Panc1 (cell line): ENCODE measurements around the gene RBM6.

Experiments
- POLR2AphosphoS5 ChIP-seq: IDR thresholded peaks from 2 replicates; pipeline ENCODE4 v1.6.1; 2012; ENCODE audit warnings: mild to moderate bottlenecking, low read depth, low read length, moderate library complexity
- SIN3A ChIP-seq: IDR thresholded peaks from 2 replicates; pipeline ENCODE4 v1.6.1; 2012; ENCODE audit warnings: low read depth, mild to moderate bottlenecking, low read length, moderate library complexity, borderline replicate concordance; ENCODE audit not compliant: insufficient read depth
- TCF7L2 ChIP-seq: IDR thresholded peaks from 2 replicates; pipeline ENCODE4 v1.6.1; 2011; ENCODE audit warnings: mild to moderate bottlenecking, low read depth, low read length, inconsistent platforms
- TF ChIP-seq, protein P1 (sequence below): fragments of 450-650 bp; IDR thresholded peaks from 2 replicates; pipeline ENCODE4 v1.5.1; 2017; ENCODE audit warnings: mild to moderate bottlenecking
- TF ChIP-seq, protein P2 (sequence below), 2 experiments: IDR thresholded peaks; 2 replicates each; pipeline ENCODE4 v1.6.1; 2011 to 2012; ENCODE audit warnings: low read depth in 2 of 2, control low read depth in 1 of 2, low read length in 1 of 2, mild to moderate bottlenecking in 1 of 2, moderate library complexity in 1 of 2; ENCODE audit not compliant: insufficient read depth in 1 of 2

DNA sequence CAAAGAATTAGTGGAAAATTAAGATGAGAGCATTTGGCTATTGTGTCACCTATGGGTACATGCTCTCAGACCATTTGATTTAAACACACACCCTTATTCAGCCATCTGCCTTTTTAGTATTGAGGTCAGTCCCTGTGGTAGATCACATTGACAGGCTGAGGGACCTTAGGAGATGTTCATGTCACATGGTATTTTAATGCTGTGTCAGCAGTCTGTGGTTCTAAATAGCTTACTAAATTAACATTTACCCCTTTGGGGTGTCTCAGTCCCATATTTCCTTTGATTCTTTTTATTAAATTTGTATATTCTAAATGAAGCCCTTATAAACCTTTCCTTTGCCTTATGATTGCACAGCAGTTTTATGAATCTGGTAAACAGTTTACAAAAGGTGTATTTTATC lies 151.0 kb downstream of the RBM6 start:
- TF ChIP-seq, protein P1, sequence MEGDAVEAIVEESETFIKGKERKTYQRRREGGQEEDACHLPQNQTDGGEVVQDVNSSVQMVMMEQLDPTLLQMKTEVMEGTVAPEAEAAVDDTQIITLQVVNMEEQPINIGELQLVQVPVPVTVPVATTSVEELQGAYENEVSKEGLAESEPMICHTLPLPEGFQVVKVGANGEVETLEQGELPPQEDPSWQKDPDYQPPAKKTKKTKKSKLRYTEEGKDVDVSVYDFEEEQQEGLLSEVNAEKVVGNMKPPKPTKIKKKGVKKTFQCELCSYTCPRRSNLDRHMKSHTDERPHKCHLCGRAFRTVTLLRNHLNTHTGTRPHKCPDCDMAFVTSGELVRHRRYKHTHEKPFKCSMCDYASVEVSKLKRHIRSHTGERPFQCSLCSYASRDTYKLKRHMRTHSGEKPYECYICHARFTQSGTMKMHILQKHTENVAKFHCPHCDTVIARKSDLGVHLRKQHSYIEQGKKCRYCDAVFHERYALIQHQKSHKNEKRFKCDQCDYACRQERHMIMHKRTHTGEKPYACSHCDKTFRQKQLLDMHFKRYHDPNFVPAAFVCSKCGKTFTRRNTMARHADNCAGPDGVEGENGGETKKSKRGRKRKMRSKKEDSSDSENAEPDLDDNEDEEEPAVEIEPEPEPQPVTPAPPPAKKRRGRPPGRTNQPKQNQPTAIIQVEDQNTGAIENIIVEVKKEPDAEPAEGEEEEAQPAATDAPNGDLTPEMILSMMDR: no peak
- TF ChIP-seq POLR2AphosphoS5 (no peak), SIN3A (no peak), TCF7L2 (no peak)
- TF ChIP-seq, protein P2, sequence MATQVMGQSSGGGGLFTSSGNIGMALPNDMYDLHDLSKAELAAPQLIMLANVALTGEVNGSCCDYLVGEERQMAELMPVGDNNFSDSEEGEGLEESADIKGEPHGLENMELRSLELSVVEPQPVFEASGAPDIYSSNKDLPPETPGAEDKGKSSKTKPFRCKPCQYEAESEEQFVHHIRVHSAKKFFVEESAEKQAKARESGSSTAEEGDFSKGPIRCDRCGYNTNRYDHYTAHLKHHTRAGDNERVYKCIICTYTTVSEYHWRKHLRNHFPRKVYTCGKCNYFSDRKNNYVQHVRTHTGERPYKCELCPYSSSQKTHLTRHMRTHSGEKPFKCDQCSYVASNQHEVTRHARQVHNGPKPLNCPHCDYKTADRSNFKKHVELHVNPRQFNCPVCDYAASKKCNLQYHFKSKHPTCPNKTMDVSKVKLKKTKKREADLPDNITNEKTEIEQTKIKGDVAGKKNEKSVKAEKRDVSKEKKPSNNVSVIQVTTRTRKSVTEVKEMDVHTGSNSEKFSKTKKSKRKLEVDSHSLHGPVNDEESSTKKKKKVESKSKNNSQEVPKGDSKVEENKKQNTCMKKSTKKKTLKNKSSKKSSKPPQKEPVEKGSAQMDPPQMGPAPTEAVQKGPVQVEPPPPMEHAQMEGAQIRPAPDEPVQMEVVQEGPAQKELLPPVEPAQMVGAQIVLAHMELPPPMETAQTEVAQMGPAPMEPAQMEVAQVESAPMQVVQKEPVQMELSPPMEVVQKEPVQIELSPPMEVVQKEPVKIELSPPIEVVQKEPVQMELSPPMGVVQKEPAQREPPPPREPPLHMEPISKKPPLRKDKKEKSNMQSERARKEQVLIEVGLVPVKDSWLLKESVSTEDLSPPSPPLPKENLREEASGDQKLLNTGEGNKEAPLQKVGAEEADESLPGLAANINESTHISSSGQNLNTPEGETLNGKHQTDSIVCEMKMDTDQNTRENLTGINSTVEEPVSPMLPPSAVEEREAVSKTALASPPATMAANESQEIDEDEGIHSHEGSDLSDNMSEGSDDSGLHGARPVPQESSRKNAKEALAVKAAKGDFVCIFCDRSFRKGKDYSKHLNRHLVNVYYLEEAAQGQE (IDR thresholded peaks at IDR 0.05; ENCODE audit: insufficient read depth in 1 of 2, low read depth in 2 of 2, low read length in 1 of 2): no peak
